ENCODE data around the gene KRTAP1-3.
A peak's percentile ranks its signal among the peaks of the same experiment; 100 is the strongest.
"Not testable (repeated sequence)": the region's sequence is repeated elsewhere in the genome, so short reads cannot be mapped to it uniquely, and the experiment has no call there.

KRTAP1-3 gene

DNA sequence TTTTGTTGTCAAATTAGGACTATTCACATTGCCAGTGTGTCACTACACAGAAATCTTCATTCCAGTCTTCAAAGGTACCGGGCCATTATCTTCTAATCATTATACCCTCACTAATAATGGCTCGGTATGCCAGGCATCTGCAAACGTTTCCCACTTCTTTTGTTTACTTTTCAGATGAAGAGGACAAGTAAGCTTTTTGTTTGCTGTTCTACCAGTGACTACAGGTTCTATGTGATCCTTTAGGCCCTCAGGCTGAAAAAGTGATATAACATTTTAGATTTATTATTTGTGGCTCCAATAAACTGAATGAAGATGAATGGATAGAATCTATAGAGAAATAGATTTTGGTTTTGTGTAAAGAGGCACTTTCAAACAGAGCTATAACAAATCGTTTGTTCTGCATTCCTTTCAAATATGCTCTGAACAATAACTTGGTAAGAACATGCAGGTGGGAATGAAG lies 25.3 kb downstream of the KRTAP1-3 start:
- no peak for DNase-seq

DNA sequence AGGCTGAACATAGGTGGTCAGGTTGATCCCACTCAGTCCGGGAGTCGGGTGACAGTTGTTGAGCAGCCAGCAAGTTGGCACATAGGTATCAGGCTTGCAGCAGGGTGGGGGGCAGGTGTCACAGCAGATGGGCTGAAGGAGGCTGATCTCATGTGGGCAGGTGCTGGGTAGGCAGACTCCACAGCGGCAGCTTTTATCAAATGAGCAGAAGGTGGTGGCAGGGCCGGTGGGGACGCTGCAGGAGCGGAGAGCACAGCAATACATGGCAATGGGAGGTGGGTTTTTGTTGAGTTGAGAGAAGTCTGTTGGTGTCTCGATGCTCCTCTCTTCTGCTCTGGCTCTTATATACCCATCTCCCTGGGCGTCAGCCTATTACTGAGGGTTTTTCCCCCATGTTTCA lies 25.9 kb downstream of the KRTAP1-3 start, which contains the start of gene KRTAP3-1:
Gene KRTAP3-1, minus strand, starts transcription at position 318 of the 400 bp plus-strand sequence. Its CDS starts 54 bp downstream, at position 264.
- no peak for DNase-seq

- no peak for DNase-seq
These were observed 30.3 kb downstream of the KRTAP1-3 start for GRCh38 chr17:41004397-41004796.

- no peak for DNase-seq
These were observed 30.7 kb downstream of the KRTAP1-3 start for GRCh38 chr17:41003926-41004325.

- DNase-seq = peak; percentile 34
These were observed 31.9 kb downstream of the KRTAP1-3 start for GRCh38 chr17:41002814-41003213.

- DNase-seq = no peak
These were observed 32.9 kb downstream of the KRTAP1-3 start for GRCh38 chr17:41001795-41002194.

GRCh38 chr17:40999563-40999962 lies 35.1 kb downstream of the KRTAP1-3 start, which contains the start of gene KRTAP3-2:
Gene KRTAP3-2 (minus strand): TSS chr17:40999906. CDS start chr17:40999853, 53 bp downstream.
- not testable (repeated sequence) for DNase-seq

- no peak for DNase-seq
These were observed 37.3 kb downstream of the KRTAP1-3 start for GRCh38 chr17:40997361-40997760.

GRCh38 chr17:40996829-40997228 lies 37.8 kb downstream of the KRTAP1-3 start:
- no peak for DNase-seq

DNA sequence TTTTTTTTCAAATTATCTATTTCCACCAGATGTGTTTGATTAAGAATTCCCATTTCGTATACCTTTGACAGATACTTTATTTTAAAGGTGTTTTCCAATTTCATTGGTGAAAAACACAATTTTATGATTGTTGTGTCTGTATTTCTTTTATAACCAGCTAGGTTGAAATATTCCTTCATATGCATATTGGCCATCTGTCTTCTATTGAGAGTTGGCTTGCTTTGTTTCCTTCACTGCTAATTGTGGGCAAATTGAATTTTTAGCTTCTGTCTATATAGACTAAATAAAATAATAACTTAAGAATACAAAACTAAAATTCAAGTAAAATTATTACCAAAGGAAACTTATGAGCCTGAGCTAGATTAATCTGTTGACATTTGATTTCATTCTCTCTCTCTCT lies 39.6 kb downstream of the KRTAP1-3 start:
- no peak for DNase-seq

- DNase-seq = no peak
These were observed 40.8 kb downstream of the KRTAP1-3 start, which contains the start of gene KRTAP3-3 for GRCh38 chr17:40993839-40994238. Gene KRTAP3-3 (minus strand): TSS chr17:40994164. CDS start chr17:40994097, 67 bp downstream.

DNA sequence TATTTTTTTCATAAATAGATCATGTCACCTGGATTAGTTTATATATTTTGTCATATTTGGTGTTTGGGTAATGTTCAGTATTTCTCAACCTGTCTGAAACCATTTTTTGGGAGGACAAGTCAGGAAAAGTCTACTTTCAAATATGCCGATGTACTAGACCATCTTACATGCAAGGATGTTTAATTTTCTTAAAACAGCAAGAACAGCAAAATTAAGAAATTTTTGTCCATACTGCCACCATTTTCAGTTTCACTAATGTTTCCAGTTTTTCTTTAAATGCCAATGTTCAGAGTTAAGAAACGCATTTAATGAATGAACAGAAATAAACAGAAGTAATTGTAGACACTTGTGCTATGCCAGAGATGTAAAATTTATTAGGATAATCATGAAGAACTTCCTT lies 41.6 kb downstream of the KRTAP1-3 start:
- no peak for DNase-seq

- DNase-seq = no peak
These were observed 42.0 kb downstream of the KRTAP1-3 start for GRCh38 chr17:40992666-40993065.

DNA sequence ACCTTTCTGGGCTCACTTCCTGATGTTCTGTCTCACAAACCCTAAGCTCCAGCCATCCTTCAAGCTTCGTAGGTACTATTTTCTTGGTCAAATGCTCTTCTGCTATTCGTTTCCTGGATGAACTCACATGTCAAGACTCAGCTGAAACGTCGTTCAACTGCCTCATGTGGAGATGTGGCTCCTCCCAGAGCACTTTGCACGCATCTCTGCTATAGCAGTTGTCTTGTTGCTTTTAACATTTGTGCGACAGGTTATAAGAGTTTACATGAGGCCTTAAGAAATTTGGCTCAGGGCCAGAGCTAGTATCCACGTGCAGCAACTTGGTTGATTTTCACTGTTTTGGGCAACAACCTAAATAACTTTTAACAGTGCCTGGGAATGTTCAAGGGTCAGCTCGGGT lies 47.8 kb downstream of the KRTAP1-3 start:
- no peak for DNase-seq

- no peak for DNase-seq
These were observed 50.4 kb downstream of the KRTAP1-3 start, which contains the start of gene KRT40 for GRCh38 chr17:40984226-40984625. Gene KRT40 (minus strand): TSS chr17:40984326. CDS start chr17:40984273, 53 bp downstream.
